HL-60 (cell line): ENCODE measurements around the gene TRMT61A.

Experiments used
- DNase-seq, 2 experiments: peaks; one replicate each; pipeline ENCODE4 v3.0.0-alpha.2; 2010 to 2020; ENCODE audit warnings: low read depth in 1 of 2, low spot score in 1 of 2
- H3K27ac ChIP-seq: fragments of 250-450 bp; sonication (Bioruptor Pico); replicated peaks from 2 replicates; pipeline ENCODE4 v1.5.1; 2020; ENCODE audit warnings: mild to moderate bottlenecking, moderate library complexity
- H3K27me3 ChIP-seq: fragments of 250-450 bp; sonication (Bioruptor Pico); 2 replicates; pipeline ENCODE4 v1.5.1; 2021; ENCODE audit warnings: mild to moderate bottlenecking, moderate library complexity; ENCODE audit not compliant: insufficient read depth, poor library complexity, severe bottlenecking
- H3K4me3 ChIP-seq: replicated peaks from 2 replicates; pipeline ENCODE4 v1.5.1; 2011; ENCODE audit warnings: mild to moderate bottlenecking, control low read depth, low read length; ENCODE audit not compliant: insufficient read depth
- CTCF ChIP-seq: IDR thresholded peaks from one replicate; pipeline ENCODE4 v1.5.1; 2011; ENCODE audit warnings: low read length, control low read depth, inconsistent platforms; ENCODE audit not compliant: insufficient read depth
- GABPA ChIP-seq: IDR thresholded peaks from 2 replicates; pipeline ENCODE4 v1.6.1; 2012; ENCODE audit warnings: low read depth
- POLR2AphosphoS5 ChIP-seq: IDR thresholded peaks from 2 replicates; pipeline ENCODE4 v1.6.1; 2012; ENCODE audit warnings: low read depth
- REST ChIP-seq: IDR thresholded peaks from 2 replicates; pipeline ENCODE4 v1.6.1; 2012; ENCODE audit warnings: low read depth; ENCODE audit not compliant: insufficient replicate concordance
- SPI1 ChIP-seq: IDR thresholded peaks from 2 replicates; pipeline ENCODE4 v1.6.1; 2012; ENCODE audit warnings: low read depth, mild to moderate bottlenecking, borderline replicate concordance

The TRMT61A gene

GRCh38 chr14:103499709-103500108 is 29.3 kb upstream of the TRMT61A start:
- TF ChIP-seq GABPA (no peak), CTCF (no peak), REST (no peak), POLR2AphosphoS5 (no peak), SPI1 (no peak)
- Histone ChIP-seq H3K4me3 (no peak overlapping the region), H3K27me3 (no peaks in the 10 kb centered on the region), H3K27ac (no peak overlapping the region)
- DNase-seq: no peak

- peak; percentile 38 to 68 for DNase-seq
- TF ChIP-seq POLR2AphosphoS5 (no peak), CTCF (peak; percentile 71), REST (no peak)
- Histone ChIP-seq H3K4me3 (no peak overlapping the region), H3K27me3 (no peaks in the 10 kb centered on the region), H3K27ac (no peak overlapping the region)
These were observed 28.6 kb upstream of the TRMT61A start for GRCh38 chr14:103500148-103500990.

GRCh38 chr14:103501041-103501870 is 27.7 kb upstream of the TRMT61A start:
- H3K27me3 ChIP-seq: no peaks in the 10 kb centered on the region
- no peak overlapping the region for H3K4me3 ChIP-seq
- no peak overlapping the region for H3K27ac ChIP-seq
- DNase-seq: no peak
- no peak for TF ChIP-seq POLR2AphosphoS5
- no peak for TF ChIP-seq REST
- no peak for TF ChIP-seq SPI1
- TF ChIP-seq GABPA: no peak
- TF ChIP-seq CTCF: no peak
